Activated CD4-positive, alpha-beta T cell treated with anti-CD3 and anti-CD28 coated beads, Interleukin-2, amount 50 U/mL, for 16 hours (primary cell): ENCODE measurements around the gene CDYL2.
"Not testable (repeated sequence)": the region's sequence is repeated elsewhere in the genome, so short reads cannot be mapped to it uniquely, and the experiment has no call there.

Source experiments
- DNase-seq: peaks from one replicate; pipeline ENCODE4 v3.0.0-alpha.2; 2020

Gene CDYL2

DNA sequence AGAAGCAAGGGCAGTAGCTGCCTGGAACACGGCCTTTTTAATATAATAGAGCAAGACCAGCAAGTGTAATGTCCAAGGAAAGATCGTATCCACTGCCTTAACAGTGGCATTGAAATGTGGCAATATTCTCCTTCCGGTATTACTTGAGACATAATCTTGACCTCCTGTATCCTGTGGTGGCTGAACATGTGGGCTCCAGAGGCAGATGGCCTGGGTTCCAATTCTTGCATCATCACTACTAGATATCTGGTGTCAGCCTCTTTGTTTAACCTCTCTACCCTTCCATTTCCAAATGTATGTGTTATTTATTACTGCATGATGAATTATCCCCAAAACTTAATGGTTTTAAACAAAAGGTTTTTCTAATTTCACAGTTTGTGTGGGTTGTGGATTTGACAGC, 3.5 kb upstream of the CDYL2 start:
- no peak for DNase-seq

DNA sequence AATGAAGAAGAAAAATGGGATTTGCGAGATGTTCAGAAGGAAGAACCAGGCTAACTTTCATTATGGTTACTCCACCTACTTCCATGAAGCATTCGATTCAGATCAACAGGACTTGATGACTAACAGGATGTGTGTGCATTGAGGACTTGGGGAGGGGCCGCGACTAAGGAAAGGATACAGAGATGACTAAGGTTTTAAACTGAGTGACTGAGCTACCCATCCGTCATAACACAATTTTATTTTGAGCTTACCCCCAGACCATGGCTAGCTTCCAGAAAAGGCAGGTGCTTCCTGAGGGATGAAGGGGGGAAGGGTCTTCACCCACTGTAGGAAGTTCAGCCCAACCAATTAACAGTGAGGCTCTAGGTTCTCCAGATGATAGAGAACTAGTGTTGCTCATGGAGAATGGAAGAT, 2.5 kb upstream of the CDYL2 start:
- DNase-seq = peak; percentile 90

GRCh38 chr16:80806289-80806688, 1.9 kb upstream of the CDYL2 start:
- no peak for DNase-seq

DNA sequence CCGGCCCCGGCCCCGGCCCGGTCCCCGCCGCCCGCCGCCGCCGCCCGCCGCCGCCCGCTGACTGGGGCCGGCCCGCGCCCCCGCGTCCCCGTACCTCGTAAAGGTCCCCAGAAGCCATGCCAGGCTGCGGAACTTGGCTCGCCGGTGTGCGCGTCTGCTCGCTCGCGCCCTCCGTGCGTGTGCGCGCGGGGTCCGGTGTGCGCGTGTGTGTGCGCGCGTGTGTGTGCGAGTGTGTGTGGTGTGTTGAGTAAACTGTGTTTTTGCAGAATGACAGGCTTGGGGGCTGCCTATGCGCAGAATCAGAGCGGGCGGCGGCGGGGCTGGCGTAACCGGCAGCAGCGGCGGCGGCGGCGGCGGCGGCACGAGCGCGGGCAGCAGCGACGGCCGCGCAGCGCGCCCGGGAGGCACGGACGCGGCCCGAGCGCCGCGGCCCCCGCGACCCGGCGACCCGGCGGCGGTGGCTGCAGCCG, 307 bp downstream of the CDYL2 start:
- peak; percentile 78 for DNase-seq

DNA sequence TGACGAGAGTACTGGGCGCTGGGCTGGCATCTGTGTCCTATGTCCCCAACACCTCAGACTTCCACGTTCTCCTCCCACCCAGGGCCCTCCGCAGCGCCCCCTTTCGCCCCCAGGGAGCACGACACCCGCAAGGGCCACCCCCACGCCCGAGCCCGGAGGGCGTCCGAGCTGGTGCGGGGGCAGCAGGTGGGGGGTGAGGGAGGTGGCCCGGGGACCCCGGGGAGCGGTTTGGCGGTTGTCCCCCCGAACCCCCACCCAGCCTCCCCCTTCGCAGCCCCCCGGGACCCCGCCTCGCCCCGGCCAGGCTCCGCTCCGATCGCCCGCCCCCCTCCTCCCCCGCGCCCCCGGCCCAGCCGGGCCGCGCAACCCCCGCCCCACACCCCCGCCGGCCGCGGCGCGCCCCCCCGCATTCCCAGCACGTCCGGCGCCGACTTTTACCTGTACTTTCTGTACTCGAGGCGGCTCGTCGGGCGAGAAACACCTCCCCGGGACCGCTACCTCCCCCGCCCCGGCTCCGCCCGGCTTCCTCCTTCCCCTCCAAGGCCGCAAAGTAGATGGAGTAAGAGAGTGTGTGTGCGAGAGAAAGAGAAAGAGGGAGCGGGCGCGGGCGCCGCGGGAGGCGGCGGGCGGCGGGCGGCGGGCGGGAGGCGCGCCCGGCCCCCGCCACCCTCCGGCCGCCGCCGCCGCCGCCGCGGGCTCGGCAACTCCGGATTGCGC, 901 bp downstream of the CDYL2 start:
- peak; percentile 54 for DNase-seq

DNA sequence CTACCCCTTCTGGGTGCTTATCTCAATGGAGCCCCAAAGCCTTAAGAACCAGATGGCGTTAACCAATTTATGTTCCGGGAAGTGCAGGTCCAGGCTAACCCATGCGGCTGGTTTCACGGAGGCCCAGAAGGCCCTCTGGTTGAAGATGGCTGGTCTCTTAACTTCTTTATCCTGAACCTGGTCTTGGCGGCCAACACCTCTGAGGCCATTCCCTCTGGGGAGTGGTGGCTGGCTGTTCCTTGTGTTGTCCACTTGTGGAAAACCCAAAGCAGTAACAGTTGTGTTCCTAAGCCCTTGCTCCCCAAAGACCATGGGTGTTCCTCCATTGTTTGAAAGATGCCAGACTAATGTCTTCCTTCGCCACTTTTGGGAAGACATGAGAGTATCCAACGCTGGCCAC, 1.5 kb downstream of the CDYL2 start:
- DNase-seq = no peak

DNA sequence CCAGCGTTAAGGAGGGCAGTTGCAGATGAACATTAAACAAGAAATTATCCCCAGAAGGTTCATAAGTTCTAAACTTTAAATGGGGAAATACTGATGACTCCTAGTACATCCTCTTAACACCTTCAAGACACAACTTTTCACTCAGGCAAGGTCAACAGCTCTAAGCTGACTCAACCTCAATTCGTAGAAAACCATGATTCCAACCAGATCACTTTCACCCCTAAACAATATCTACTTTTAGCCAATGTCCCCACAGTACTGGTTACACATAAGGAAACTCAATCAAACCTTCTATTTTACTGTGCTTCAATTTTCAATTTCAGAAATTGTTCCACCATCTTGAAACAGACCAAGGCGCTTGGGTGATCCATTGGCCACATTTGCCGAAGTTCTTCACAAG, 2.3 kb downstream of the CDYL2 start:
- peak; percentile 71 for DNase-seq

- DNase-seq = no peak
Measured at GRCh38 chr16:80794071-80794470, 10.3 kb downstream of the CDYL2 start.

- DNase-seq = no peak
Measured at GRCh38 chr16:80792031-80792430, 12.4 kb downstream of the CDYL2 start.

- no peak for DNase-seq
Measured at GRCh38 chr16:80791411-80791810, 13.0 kb downstream of the CDYL2 start.

- DNase-seq = no peak
Measured at GRCh38 chr16:80790751-80791150, 13.6 kb downstream of the CDYL2 start.

- DNase-seq = no peak
Measured at GRCh38 chr16:80788027-80788426, 16.4 kb downstream of the CDYL2 start.

GRCh38 chr16:80786561-80786960, 17.8 kb downstream of the CDYL2 start:
- DNase-seq = not testable (repeated sequence)

DNA sequence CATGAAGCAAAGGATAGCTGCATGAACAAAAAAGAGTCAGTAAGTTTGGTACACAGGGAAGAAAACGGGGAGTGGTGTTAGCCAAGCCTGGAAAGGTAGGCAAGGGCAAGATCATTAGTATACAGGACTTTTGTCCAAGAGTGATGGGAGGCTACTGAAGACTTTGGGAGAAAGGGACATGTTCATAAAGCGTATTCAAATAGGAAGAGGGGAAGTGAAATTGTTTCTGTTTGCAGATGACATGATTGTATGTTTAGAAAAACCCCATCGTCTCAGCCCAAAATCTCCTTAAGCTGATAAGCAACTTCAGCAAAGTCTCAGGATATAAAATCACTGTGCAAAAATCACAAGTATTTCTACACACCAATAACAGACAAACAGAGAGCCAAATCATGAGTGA, 19.4 kb downstream of the CDYL2 start:
- no peak for DNase-seq

- no peak for DNase-seq
Measured at GRCh38 chr16:80778703-80779102, 25.7 kb downstream of the CDYL2 start.

DNA sequence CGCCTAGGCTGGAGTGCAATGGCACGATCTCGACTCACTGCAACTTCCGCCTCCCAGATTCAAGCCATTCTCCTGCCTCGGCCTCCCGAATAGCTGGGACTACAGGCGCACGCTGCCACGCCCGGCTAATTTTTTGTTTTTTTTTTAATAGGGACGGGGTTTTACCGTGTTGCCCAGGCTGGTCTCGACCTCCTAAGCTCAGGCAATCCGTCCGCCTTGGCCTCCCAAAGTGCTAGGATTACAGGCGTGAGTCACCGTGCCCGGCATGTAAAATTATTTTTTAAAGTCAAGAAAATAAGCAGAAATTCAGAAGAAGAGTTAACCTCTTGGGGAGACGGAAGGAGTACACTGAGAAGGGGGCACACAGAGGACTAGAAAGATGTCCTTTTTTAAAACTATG, 27.5 kb downstream of the CDYL2 start:
- no peak for DNase-seq

- no peak for DNase-seq
Measured at GRCh38 chr16:80775450-80775849, 28.9 kb downstream of the CDYL2 start.

- no peak for DNase-seq
Measured at GRCh38 chr16:80766798-80767197, 37.6 kb downstream of the CDYL2 start.

GRCh38 chr16:80759419-80760162, 44.8 kb downstream of the CDYL2 start:
- peak; percentile 75 for DNase-seq

DNA sequence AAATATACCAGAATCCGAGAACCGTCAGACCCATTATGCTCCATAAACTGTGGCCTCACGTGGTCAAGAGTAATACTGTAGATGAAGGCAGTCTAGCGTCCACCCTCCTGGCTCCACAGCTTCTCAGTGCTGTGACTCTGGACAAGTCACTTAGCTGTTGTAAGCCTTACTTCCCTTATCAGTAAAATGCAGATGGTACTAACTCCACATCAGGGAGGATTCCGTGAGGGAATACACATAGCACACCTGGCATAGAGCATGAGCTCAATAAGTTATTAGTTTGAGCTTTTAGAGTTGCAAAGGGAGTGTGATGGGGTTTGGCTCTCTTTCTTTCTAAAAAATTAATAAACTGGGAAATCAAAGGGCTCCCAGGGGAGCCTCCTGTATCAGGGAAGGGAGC, 49.9 kb downstream of the CDYL2 start:
- DNase-seq = no peak

- DNase-seq = no peak
Measured at GRCh38 chr16:80752541-80752940, 51.9 kb downstream of the CDYL2 start.

GRCh38 chr16:80751167-80751566, 53.2 kb downstream of the CDYL2 start:
- DNase-seq = no peak

DNA sequence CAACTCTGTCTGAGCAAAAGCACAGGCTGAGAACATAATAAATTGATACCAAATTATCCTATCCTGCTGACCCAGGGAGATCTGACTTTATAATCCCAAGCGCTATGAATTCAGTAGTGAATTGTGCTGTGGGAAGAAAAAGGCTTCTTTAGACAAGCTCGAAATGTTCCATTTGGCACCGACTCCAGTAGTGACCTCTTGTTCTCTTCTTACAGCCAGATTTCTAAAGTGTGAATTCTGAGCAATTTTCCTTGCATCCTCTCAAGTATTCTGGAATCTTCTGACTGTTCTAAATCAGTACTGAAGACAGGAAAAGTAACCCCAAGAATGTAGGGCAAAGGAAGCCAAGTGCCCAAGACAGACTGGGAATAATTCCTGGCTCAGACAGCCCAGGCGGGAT, 58.2 kb downstream of the CDYL2 start:
- no peak for DNase-seq

DNA sequence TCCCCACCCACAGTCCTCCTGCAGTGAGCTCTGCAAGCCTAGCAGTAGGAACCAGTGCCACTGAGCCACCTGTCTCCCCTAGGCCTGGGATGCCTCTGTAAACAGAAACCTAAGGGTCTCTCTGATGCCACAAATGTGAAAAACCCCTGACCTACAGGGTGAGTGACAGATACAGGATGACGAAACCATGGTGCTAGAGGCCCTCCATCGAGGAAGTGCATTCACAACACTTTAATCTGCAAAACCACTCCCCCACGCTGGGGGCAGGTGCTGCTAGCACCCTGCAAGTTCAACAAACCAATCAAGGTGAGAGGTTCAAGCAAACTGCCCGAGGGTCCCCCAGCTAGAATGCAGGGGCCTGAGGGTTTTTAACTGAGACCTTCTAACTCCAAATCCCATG, 59.5 kb downstream of the CDYL2 start:
- no peak for DNase-seq

DNA sequence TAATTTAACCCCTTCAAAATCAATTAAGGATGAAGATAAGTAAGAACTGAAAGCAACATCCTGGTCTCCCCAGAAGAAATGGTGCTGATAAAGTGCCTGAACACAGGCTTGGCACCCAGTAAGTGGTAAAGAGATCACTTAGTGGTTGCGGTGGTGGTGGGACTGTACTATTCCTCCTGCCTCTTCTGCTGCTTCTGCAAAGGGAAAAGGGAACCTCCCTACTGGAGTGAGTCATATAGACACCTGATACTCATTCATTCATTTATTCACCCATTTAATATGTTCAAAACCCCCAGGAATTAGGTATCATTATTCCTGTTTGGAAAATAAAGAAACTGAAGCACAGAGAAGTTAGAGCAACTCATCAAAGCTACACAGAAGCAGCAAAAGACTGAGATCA, 60.6 kb downstream of the CDYL2 start:
- DNase-seq = no peak
